HepG2 (cell line): Measurements from ENCODE around the gene RING1. TPM values are rescaled to one million over a fixed set of nuclear protein-coding genes. Genes with fewer than 3 reads are reported as not detected.

ENCODE experiments used
- ARNTL ChIP-seq: sonication (generic); formaldehyde crosslinking; IDR thresholded peaks from 2 replicates; pipeline ENCODE4 v1.4.0; 2020; ENCODE audit warnings: mild to moderate bottlenecking, missing genetic modification reagents
- FOSL2 ChIP-seq: sonication (generic); formaldehyde crosslinking; IDR thresholded peaks from 2 replicates; pipeline ENCODE4 v1.4.0; 2020; ENCODE audit warnings: missing genetic modification reagents
- ZEB1 ChIP-seq: IDR thresholded peaks from 2 replicates; pipeline ENCODE4 v1.6.1; 2012; ENCODE audit warnings: mild to moderate bottlenecking, low read depth, inconsistent platforms; ENCODE audit not compliant: insufficient replicate concordance
- ZFP36L1 ChIP-seq: sonication (generic); formaldehyde crosslinking; IDR thresholded peaks from 2 replicates; pipeline ENCODE4 v1.8.0; 2022; ENCODE audit warnings: mild to moderate bottlenecking, missing genetic modification reagents, moderate library complexity
- ZNF280D ChIP-seq: sonication (generic); formaldehyde crosslinking; IDR thresholded peaks from 2 replicates; pipeline ENCODE4 v1.5.1; 2020; ENCODE audit warnings: mild to moderate bottlenecking, missing genetic modification reagents
- polyA plus RNA-seq, 8 experiments: library from polyadenylated mRNA; depleted of rRNA in 3 of 8; stranded (reverse) in 7 of 8; unstranded in 1 of 8; fragments of >200 nt; fragmentation: Illumina TruSeq in 4 of 8; extraction: Trizol in 4 of 8; gene quantifications; 2 replicates each; pipeline versions ENCODE4 v1.2.1 to v1.2.3, GENCODE V29; 2011 to 2016; ENCODE audit warnings: low read depth in 4 of 8, missing spikeins in 1 of 8, mixed read lengths in 1 of 8; ENCODE audit not compliant: insufficient read depth in 1 of 8
- total RNA-seq, 5 experiments: library from RNA; depleted of rRNA; stranded (reverse); fragments of >200 nt; fragmentation: Illumina TruSeq; extraction: Trizol; gene quantifications; 2 replicates each; pipeline ENCODE4 v1.2.3, GENCODE V29; 2016; ENCODE audit warnings: low read depth in 1 of 5
- TF ChIP-seq, protein P1 (sequence below): sonication (generic); formaldehyde crosslinking; IDR thresholded peaks from 2 replicates; pipeline ENCODE4 v1.8.1; 2022; ENCODE audit warnings: low read depth, mild to moderate bottlenecking, missing genetic modification reagents
- TF ChIP-seq, protein P2 (sequence below): sonication (generic); formaldehyde crosslinking; IDR thresholded peaks from 2 replicates; pipeline ENCODE4 v1.8.1; 2023; ENCODE audit warnings: mild to moderate bottlenecking, moderate library complexity, missing genetic modification reagents

RING1 gene
- total and polyA plus RNA-seq, 2 of the 13 experiments (the other 11 are each of a cell fraction or from before 2014, with no cell fraction given) = 23.9 to 33.6 TPM

DNA sequence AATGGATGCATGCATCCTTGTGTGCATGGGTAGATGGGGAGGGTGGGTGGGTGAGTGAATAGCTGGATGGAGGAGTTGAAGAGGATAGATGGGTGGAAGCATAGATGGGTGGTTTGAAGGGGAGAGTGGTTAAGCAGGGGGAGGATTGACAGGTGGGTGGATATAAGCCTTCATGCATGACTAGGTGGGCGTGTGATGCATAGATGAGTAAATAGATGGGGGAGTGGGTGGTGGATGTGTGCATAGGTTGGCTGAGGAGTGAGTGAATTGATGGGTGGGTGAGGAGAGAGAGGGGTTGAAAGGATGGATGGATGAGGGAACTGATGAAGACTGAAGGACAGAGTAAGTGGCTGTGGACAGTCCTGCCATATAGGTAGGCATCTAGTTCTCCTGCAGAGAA, 20.5 kb upstream of the RING1 start (continued):
- TF ChIP-seq, protein P1, sequence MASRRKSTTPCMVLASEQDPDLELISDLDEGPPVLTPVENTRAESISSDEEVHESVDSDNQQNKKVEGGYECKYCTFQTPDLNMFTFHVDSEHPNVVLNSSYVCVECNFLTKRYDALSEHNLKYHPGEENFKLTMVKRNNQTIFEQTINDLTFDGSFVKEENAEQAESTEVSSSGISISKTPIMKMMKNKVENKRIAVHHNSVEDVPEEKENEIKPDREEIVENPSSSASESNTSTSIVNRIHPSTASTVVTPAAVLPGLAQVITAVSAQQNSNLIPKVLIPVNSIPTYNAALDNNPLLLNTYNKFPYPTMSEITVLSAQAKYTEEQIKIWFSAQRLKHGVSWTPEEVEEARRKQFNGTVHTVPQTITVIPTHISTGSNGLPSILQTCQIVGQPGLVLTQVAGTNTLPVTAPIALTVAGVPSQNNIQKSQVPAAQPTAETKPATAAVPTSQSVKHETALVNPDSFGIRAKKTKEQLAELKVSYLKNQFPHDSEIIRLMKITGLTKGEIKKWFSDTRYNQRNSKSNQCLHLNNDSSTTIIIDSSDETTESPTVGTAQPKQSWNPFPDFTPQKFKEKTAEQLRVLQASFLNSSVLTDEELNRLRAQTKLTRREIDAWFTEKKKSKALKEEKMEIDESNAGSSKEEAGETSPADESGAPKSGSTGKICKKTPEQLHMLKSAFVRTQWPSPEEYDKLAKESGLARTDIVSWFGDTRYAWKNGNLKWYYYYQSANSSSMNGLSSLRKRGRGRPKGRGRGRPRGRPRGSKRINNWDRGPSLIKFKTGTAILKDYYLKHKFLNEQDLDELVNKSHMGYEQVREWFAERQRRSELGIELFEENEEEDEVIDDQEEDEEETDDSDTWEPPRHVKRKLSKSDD (CRISPR knock-in tag) = no peak
- TF ChIP-seq ARNTL (CRISPR knock-in tag) (no peak), ZNF280D (no peak), FOSL2 (CRISPR knock-in tag) (no peak), ZFP36L1 (CRISPR knock-in tag) (no peak), ZEB1 (no peak)
- TF ChIP-seq, protein P2, sequence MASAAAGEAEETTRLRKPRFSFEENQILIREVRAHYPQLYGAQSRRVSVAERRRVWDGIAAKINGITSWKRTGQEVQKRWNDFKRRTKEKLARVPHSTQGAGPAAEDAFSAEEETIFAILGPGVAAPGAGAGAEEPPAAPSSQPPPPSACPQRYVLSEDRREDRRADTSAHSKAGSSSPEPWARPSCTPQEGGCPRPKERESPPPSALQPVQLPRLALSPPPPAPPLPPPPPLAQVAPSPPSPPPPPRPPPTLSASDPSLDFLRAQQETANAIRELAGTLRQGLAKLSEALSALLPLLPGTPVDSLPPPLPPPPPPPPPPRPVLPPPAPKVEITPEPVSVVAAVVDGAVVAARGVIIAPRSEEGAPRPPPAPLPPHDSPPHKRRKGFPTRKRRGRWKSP (CRISPR knock-in tag) = no peak
